Suprapubic skin (tissue), 4 donors: Measurements from ENCODE around the gene CAPG. TPM values are rescaled to one million over a fixed set of nuclear protein-coding genes. Genes with fewer than 3 reads are reported as not detected.
"Not testable (repeated sequence)": the region's sequence is repeated elsewhere in the genome, so short reads cannot be mapped to it uniquely, and the experiment has no call there.

Source experiments
- DNase-seq, 2 donors: peaks; one replicate each; pipeline ENCODE4 v3.0.0-alpha.2; 2019; ENCODE audit warnings: low spot score in 2 of 2
- H3K27ac ChIP-seq: fragments of 200-600 bp; sonication (generic); one replicate; pipeline ENCODE4 v1.5.1; 2019
- H3K27me3 ChIP-seq: fragments of 200-600 bp; sonication (generic); one replicate; pipeline ENCODE4 v1.5.1; 2019
- H3K36me3 ChIP-seq: fragments of 200-600 bp; sonication (generic); one replicate; pipeline ENCODE4 v1.5.1; 2019
- H3K4me1 ChIP-seq: fragments of 200-600 bp; sonication (generic); one replicate; pipeline ENCODE4 v1.5.1; 2019
- H3K4me3 ChIP-seq: fragments of 200-600 bp; sonication (generic); one replicate; pipeline ENCODE4 v1.5.1; 2019; ENCODE audit warnings: mild to moderate bottlenecking
- H3K9me3 ChIP-seq: fragments of 200-600 bp; sonication (generic); one replicate; pipeline ENCODE4 v1.5.1; 2019
- EP300 ChIP-seq: sonication (generic); formaldehyde crosslinking; IDR thresholded peaks from one replicate; pipeline ENCODE4 v1.6.1; 2017; ENCODE audit warnings: antibody characterized with exemption
- POLR2A ChIP-seq, 2 donors: fragments of 450-650 bp; IDR thresholded peaks; one replicate each; pipeline ENCODE4 v1.6.1; 2017; ENCODE audit warnings: antibody characterized with exemption in 2 of 2, mild to moderate bottlenecking in 2 of 2, moderate library complexity in 2 of 2
- POLR2AphosphoS5 ChIP-seq, 3 donors: sonication (generic); formaldehyde crosslinking; IDR thresholded peaks; one replicate each; pipeline ENCODE4 v1.6.1; 2017; ENCODE audit warnings: antibody characterized with exemption in 3 of 3
- WGBS: methylation state at CpG from one replicate; pipeline ENCODE4 v1.1.5; 2018; 5-methylcytosine and 5-hydroxymethylcytosine counted together
- total RNA-seq, 4 donors: library from RNA; depleted of rRNA; stranded (reverse); fragments of >200 nt; gene quantifications; one replicate each; pipeline ENCODE4 v1.1.0, GENCODE V29; 2016
- TF ChIP-seq, protein P1 (sequence below), 2 donors: fragments of 200-600 bp in 1 of 2; fragments of 450-650 bp in 1 of 2; sonication (generic) in 1 of 2; IDR thresholded peaks; one replicate each; pipeline ENCODE4 v1.5.1; 2016 to 2019; ENCODE audit warnings: antibody characterized with exemption in 2 of 2, mild to moderate bottlenecking in 1 of 2, moderate library complexity in 1 of 2

The CAPG gene
- total RNA-seq, 4 donors from 2014 or later, result 139 to 212 (median 172) TPM

DNA sequence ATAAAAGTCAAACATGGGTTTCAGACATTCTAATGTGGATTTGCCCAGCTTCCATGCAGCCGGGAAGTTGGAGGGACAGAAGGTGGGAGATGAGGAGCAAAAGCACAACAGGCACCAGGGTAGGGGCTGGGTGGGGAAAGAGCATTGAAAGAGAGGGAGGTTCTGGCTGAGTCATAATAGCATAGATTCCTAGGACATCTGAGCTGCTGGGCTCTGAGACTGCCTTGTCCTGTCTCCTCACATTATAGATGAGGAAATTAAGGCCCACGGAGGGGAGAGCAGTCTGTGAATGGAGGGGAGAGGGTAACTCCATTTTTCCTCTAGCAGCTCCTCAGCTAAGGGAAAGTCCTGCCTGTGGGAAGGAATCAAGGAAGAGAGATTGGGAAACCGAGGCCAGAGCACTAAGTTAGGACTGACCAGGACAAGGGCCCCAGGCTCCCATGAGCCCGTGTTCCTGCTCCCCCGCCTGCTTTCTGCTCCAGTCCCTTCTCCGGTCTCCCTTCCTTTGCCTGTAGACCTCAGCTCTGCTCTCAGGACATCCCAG lies 34.5 kb upstream of the CAPG start:
- DNase-seq, result no peak
- H3K4me1 ChIP-seq, result peaks cover 14% of the 10 kb centered on the region
- WGBS, result 91% methylated on average over 6 of the region's 6 CpGs
- H3K27me3 ChIP-seq, result no peaks in the 10 kb centered on the region
- H3K4me3 ChIP-seq, result no peak overlapping the region
- TF ChIP-seq EP300 (no peak), POLR2AphosphoS5 (IDR thresholded peaks at IDR 0.05) (no peak), POLR2A (IDR thresholded peaks at IDR 0.05) (no peak)
- TF ChIP-seq, protein P1, sequence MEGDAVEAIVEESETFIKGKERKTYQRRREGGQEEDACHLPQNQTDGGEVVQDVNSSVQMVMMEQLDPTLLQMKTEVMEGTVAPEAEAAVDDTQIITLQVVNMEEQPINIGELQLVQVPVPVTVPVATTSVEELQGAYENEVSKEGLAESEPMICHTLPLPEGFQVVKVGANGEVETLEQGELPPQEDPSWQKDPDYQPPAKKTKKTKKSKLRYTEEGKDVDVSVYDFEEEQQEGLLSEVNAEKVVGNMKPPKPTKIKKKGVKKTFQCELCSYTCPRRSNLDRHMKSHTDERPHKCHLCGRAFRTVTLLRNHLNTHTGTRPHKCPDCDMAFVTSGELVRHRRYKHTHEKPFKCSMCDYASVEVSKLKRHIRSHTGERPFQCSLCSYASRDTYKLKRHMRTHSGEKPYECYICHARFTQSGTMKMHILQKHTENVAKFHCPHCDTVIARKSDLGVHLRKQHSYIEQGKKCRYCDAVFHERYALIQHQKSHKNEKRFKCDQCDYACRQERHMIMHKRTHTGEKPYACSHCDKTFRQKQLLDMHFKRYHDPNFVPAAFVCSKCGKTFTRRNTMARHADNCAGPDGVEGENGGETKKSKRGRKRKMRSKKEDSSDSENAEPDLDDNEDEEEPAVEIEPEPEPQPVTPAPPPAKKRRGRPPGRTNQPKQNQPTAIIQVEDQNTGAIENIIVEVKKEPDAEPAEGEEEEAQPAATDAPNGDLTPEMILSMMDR (IDR thresholded peaks at IDR 0.05), result no peak
- no peak overlapping the region for H3K27ac ChIP-seq
- no peaks in the 10 kb centered on the region for H3K9me3 ChIP-seq
- H3K36me3 ChIP-seq, result no peaks in the 10 kb centered on the region

DNA sequence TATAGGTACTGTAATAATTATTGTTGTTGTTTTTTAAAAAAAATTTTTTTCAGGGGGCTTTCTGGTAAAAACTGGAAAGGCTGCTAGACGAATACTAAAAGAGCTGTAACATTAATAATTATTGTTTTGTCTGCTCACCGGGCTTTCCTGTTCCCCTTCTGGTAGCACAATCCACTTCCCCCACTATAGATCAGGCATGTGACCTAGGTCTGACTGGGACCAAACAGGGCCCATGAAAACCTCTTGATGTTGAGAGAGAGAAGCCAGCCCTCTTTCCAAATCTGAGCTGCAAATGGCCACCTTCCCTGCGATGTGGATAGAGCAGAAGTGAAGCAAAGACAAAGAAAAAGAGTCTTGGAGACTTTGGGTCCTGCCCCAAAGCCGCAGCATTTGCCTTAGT lies 31.7 kb upstream of the CAPG start:
- Histone ChIP-seq H3K4me3 (no peak overlapping the region), H3K27me3 (no peaks in the 10 kb centered on the region), H3K36me3 (no peaks in the 10 kb centered on the region), H3K27ac (no peak overlapping the region), H3K4me1 (peaks cover 36% of the 10 kb centered on the region), H3K9me3 (no peaks in the 10 kb centered on the region)
- TF ChIP-seq, protein P1 (IDR thresholded peaks at IDR 0.05), result no peak
- TF ChIP-seq EP300, result no peak
- TF ChIP-seq POLR2A (IDR thresholded peaks at IDR 0.05), result no peak
- TF ChIP-seq POLR2AphosphoS5 (IDR thresholded peaks at IDR 0.05), result no peak
- WGBS, result 85% methylated on average over 4 of the region's 4 CpGs
- no peak for DNase-seq

DNA sequence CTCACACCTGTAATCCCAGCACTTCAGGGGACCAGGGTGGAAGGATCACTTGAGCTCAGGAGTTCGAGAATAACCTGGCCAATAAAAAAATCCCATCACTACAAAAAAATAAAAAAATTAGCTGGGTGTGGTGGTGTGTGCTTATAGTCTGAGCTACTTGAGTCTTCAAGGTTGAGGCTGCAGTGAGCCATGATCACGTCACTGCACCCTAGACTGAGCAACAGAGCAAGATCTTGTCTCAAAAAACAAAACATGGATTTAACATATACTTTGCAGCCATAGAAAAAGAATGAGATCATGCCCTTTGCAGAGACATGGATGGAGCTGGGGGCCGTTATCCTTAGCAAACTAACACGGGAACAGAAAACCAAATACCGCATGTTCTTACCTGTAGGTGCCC lies 30.6 kb upstream of the CAPG start:
- WGBS, result 83% methylated on average over 5 of the region's 5 CpGs
- TF ChIP-seq POLR2AphosphoS5 (IDR thresholded peaks at IDR 0.05), result no peak
- TF ChIP-seq, protein P1 (IDR thresholded peaks at IDR 0.05), result no peak
- no peak for TF ChIP-seq POLR2A (IDR thresholded peaks at IDR 0.05)
- TF ChIP-seq EP300, result no peak
- peaks cover 41% of the 10 kb centered on the region for H3K4me1 ChIP-seq

DNA sequence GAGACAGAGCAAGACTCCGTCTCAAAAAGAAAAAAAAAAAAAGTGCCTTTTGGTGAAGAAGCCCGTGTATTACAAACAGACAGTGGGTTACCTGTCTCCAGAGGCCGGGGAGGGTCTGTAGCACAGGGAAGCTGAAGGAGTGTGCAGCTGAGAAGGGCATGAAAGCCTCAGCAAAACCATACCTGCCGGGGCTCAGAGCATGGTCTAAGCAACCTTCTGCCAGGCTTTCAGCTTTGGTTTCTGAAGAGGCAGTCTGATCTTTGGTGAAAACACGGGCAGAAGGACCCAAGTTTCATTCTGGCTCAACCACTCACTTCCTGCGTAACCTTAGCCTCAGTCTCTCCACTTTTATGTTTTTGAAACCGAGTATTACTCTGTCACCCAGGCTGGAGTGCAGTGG lies 29.8 kb upstream of the CAPG start:
- Histone ChIP-seq H3K36me3 (no peaks in the 10 kb centered on the region), H3K27ac (no peak overlapping the region), H3K4me3 (no peak overlapping the region), H3K4me1 (peaks cover 42% of the 10 kb centered on the region), H3K9me3 (no peaks in the 10 kb centered on the region), H3K27me3 (no peaks in the 10 kb centered on the region)
- DNase-seq, result no peak
- TF ChIP-seq EP300 (no peak), POLR2A (IDR thresholded peaks at IDR 0.05) (no peak), POLR2AphosphoS5 (IDR thresholded peaks at IDR 0.05) (no peak)
- TF ChIP-seq, protein P1 (IDR thresholded peaks at IDR 0.05), result no peak
- WGBS, result 88% methylated on average over 7 of the region's 7 CpGs

More for the DNA sequence above, 30.6 kb upstream of the CAPG start:
- no peak overlapping the region for H3K4me3 ChIP-seq
- DNase-seq, result no peak
- no peaks in the 10 kb centered on the region for H3K27me3 ChIP-seq
- no peak overlapping the region for H3K27ac ChIP-seq
- H3K9me3 ChIP-seq, result no peaks in the 10 kb centered on the region
- H3K36me3 ChIP-seq, result no peaks in the 10 kb centered on the region

DNA sequence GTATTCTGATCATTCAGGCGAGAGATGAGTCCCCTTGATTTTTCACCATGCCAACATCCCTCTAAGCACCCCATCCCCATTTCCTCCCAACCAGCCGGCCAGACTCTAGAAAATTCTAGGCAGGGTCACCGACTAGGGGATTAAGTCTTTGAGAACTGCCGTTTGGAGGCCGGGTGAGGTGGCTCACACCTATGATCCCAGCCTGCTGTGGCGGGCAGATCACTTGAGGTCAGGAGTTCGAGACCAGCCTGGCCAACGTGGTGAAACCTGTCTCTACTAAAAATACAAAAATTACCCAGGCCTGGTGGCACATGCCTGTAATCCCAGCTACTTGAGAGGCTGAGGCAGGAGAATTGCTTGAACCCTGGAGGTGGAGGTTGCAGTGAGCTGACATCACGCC lies 29.4 kb upstream of the CAPG start:
- not testable (repeated sequence) for DNase-seq, H3K9me3 ChIP-seq, H3K27me3 ChIP-seq, H3K27ac ChIP-seq, H3K36me3 ChIP-seq, H3K4me3 ChIP-seq
- H3K4me1 ChIP-seq, result peaks cover 45% of the 10 kb centered on the region
- 95% methylated on average over 7 of the region's 9 CpGs for WGBS

DNA sequence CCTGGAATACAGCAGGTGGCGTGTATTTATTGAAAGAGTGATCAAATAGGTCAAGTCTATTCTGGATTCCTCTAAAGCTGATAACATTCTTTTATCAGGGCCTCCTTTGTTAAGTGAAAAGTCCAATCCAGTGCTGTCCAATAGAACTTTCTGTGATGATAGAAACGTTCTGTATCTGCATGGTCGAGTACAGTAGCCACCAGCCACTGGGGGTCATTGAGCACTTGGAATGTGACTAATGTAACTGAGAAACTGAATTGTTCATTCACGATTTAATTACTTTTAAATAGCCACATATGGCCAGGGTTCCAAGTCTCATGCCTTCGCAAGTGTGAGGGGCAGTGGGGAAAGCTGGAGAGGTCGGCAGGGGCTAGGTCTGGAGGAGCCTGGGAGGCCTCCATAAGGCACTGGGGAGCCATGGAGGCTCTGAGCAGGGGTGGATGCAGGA lies 28.9 kb upstream of the CAPG start:
- peak overlapping the region; percentile 88 for H3K27ac ChIP-seq
- H3K27me3 ChIP-seq, result no peaks in the 10 kb centered on the region
- H3K36me3 ChIP-seq, result no peaks in the 10 kb centered on the region
- no peak overlapping the region for H3K4me3 ChIP-seq
- 83% methylated on average over 6 of the region's 6 CpGs for WGBS
- no peaks in the 10 kb centered on the region for H3K9me3 ChIP-seq
- peaks cover 50% of the 10 kb centered on the region for H3K4me1 ChIP-seq
- TF ChIP-seq POLR2AphosphoS5 (IDR thresholded peaks at IDR 0.05), result no peak
- TF ChIP-seq, protein P1 (IDR thresholded peaks at IDR 0.05), result no peak
- no peak for TF ChIP-seq POLR2A (IDR thresholded peaks at IDR 0.05)
- no peak for TF ChIP-seq EP300
- no peak for DNase-seq
